Transverse colon (tissue), 3 donors: Measurements from ENCODE around the gene SEMA4F.

Experiments used
- CTCF ChIP-seq, 5 experiments: fragments of 200-600 bp in 3 of 5; fragments of 450-650 bp in 2 of 5; sonication (generic) in 3 of 5; IDR thresholded peaks; 1 replicate in 2 of 5; 2 replicates in 3 of 5; pipeline ENCODE4 v1.5.1; 2016 to 2017; ENCODE audit warnings: antibody characterized with exemption in 5 of 5, inconsistent platforms in 3 of 5, mild to moderate bottlenecking in 2 of 5, moderate library complexity in 1 of 5
- POLR2A ChIP-seq: fragments of 450-650 bp; IDR thresholded peaks from one replicate; pipeline ENCODE4 v1.6.1; 2016; ENCODE audit warnings: antibody characterized with exemption, mild to moderate bottlenecking, moderate library complexity

GRCh38 chr2:74715880-74716279, 61.8 kb downstream of the SEMA4F start:
- TF ChIP-seq CTCF (IDR thresholded peaks at IDR 0.05), result no peak
- no peak for TF ChIP-seq POLR2A
